Ureter (tissue), 1 donor: ENCODE measurements around the gene DISC1. TPM values are rescaled to one million over a fixed set of nuclear protein-coding genes. Genes with fewer than 3 reads are reported as not detected.
"Not testable (repeated sequence)": the region's sequence is repeated elsewhere in the genome, so short reads cannot be mapped to it uniquely, and the experiment has no call there.

Experiments used
- DNase-seq: peaks from one replicate; pipeline ENCODE4 v3.0.0-alpha.2; 2020; ENCODE audit warnings: low spot score
- total RNA-seq: library from RNA; stranded (reverse); gene quantifications from one replicate; pipeline ENCODE4 v1.2.4, GENCODE V29; 2023
- donor health status: DM: yes; HTN: yes; CAD: no.

DISC1 gene
- total RNA-seq, 1 donor from 2014 or later = 9.6 TPM

GRCh38 chr1:231887866-231888265, 261.3 kb downstream of the DISC1 start:
- no peak for DNase-seq

DNA sequence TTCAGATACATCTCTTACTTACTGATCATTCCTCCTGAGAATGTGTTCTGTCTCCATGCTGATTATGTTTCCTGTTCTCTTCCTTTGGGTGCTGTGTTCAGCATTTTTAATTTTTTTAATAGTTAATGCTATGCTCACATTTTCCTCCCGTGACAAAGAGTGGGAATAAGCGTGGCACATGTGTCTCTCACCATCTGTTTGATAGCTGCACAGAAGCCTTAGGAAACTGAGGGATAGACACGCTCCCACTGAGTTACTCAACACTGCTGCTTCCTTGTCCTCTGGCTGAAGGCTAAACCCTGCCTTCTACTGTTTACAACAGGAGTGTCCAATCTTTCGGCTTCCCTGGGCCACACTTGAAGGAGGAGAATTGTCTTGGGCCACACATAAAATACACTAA, 264.2 kb downstream of the DISC1 start:
- DNase-seq = no peak

- no peak for DNase-seq
Measured at GRCh38 chr1:231893400-231894102, 267.0 kb downstream of the DISC1 start.

DNA sequence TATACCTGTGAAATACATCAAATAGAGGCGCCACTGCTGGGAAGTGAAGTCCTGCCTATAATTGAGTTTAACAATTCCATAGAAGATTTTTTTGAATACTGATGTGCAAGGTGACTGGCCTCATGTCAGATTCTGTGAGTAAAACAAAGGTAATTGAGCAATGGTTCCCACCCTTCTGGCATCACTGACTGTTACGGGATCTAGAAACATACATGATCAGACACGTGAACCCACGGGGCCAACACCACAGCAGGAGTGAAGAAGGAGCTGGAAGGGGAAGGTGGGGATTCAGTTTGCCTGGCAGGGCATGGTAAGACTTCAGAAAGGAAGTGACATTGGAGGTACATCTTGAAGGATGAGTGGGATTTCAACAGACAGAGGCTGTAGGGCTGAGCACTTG, 270.2 kb downstream of the DISC1 start:
- no peak for DNase-seq

DNA sequence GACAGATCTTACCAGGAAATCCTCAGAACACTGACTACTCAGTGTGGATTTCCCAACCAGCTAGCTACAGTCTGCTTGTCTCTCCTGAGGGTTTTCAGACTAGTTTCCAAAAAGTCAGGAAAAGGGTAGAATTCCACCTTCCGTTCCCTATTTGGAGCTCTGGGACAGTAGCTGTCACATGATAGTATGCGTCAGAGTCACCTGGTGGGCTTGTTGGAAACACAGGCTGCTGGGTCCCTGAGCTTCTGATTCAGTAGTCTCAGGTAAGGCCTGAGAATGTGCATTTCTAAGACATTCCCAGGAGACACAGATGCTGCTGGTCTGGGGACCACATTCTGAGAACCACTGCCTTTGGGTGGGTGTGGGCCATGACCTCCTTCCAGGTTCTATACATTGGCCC, 272.5 kb downstream of the DISC1 start:
- no peak for DNase-seq

DNA sequence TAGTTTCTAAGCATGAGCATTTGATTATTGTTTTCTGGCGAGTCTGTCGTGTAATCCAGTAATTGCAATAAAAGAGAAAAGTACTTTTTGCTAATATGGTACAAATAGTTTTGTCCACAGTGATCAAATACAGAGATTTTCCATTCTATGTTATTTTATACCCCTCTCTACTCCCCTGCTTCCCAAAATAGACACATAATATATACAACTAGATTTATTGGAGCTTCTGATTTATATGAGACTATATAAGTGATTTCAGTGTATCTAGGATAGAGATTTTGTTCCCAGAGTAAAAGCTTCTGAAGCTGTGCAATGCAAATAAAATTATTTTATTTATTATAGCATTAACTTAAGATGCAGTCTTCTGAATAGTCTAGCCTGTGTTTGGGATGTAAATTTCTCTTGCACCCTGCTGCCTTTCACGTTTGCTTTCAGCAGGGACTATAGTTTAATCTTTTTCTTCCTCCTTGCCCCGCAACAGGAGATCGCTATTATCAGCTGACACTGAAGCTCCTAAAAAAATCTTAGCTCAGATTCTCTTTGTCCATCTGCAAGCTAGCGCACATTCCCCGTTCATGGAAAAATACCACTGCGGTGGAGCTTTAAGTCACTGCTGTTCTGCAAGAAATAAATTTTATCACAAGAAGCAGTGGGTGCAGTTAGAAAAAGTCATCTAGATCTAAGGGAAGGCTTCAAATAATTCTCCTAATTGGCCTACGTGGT, 273.3 kb downstream of the DISC1 start:
- no peak for DNase-seq

- no peak for DNase-seq
Measured at GRCh38 chr1:231903586-231904081, 277.0 kb downstream of the DISC1 start.

GRCh38 chr1:231907310-231907709, 280.7 kb downstream of the DISC1 start:
- not testable (repeated sequence) for DNase-seq

DNA sequence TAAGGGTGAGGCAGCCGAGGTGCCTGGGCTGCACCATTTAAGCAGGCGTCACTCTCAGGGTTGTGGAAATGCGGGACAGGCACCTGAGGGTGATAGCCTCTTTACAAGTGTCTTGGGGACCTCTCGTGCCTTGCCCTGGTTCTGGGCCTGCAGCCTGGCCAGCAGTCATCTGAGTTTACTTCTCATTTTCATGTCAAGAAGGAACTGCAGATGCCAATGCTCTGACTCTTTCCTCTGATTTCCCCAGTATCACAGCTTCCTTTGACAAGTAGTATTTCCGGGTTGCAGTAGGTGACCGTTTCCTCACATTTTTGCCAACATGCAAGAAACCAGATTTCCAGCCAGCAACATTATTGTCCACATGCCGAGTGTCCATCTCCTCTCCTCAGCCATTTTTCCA, 286.9 kb downstream of the DISC1 start:
- DNase-seq = no peak

DNA sequence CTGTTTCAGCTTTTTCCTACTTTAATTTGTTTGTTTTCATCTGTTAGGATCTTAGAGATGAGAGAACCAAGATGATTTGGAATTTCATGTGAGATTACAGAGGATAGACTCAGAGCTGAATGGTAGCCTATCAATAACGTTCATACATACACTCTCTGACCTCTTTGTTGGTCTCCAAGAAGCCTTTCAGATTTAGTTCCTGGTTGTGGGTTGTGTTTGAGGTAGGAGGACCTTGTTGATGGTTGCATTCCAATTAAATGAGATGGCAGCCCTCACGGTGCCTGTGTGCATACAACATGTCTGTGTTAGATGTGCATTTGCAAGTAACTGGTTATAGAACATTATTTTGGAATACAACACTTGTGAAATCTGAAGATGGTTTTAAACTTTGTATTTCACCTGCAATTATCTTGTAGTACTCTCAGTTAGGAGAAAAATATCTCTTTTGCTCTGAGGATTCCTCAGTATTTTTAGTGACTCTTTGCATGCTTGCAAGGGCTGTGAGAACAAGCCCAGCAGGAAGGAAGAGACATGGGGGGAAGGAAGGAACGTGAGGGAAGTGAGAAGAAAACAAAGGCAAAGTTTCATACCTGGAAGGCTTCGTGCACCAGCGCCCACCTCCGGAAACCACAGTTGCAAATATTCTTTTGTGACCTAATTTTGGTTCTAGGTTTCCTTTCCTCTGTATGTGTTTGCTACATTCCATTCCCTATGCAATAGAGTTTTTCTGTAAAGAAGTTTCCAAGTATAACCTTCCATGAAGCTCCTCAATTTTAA, 291.8 kb downstream of the DISC1 start:
- DNase-seq = no peak

- no peak for DNase-seq
Measured at GRCh38 chr1:231919239-231919885, 292.8 kb downstream of the DISC1 start.

DNA sequence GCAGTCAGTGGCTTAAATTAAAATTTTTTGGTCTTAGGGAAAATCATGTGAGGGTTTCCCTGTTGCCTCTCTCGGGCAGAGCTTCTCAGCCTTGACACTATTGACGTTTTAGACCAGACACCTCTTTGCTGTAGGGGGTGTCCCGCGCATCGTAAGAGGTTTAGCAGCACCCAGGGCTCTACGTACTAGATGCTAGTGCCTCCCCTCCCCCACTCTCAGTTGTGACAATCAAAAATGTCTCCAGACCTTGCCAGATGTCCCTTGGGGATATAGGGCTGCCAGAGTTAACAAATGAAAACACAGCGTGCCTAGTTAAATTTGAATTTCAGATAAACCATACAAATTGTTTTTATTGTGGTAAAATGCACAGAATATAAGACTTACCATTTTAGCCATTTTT, 293.3 kb downstream of the DISC1 start:
- DNase-seq = no peak

- no peak for DNase-seq
Measured at GRCh38 chr1:231921646-231922345, 295.2 kb downstream of the DISC1 start.

DNA sequence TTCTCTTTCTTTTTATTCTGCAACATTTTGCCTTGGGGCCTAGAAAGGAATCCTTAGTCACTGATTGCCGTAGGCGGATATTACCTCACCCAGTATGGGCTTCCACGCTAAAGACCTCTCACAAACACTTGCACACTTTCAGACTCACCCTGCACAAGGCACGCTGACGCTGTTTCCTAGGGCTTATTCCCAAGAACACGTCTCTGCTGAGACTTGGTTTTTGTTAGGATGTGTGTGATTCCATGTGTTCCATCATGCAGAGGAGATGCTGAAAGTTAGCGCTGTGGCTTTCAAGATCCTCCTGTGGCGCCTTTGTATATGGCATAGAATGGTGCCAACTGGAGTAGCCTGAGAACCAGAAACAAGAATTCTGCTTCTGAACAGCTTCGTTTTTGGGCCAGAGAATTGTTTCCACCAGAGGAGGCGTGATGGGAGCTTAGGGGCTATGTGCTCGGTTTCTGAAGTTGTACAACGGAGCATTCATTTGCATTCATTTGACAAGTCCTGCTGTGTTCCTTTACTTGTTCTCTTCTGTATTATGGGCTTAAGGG, 297.0 kb downstream of the DISC1 start:
- DNase-seq = no peak

DNA sequence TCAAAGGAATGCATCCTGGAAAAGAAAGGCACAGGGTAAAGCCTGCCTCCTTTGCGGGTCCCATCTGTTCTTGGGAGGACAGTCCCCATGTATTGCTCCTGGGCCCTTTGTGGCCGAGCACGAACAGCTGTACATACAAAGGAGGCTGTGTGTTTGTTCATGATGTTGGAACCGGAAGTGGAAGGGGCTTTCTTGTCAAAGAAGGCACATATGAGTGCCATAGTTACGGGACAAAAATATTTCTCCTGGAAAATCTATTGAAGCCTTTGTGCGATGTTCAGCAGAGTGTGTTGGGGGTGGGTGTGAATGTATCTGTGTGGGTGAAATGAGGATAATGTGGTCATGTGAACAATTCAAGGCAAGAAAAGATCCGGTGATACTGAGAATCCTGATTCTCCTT, 297.6 kb downstream of the DISC1 start:
- DNase-seq = no peak

DNA sequence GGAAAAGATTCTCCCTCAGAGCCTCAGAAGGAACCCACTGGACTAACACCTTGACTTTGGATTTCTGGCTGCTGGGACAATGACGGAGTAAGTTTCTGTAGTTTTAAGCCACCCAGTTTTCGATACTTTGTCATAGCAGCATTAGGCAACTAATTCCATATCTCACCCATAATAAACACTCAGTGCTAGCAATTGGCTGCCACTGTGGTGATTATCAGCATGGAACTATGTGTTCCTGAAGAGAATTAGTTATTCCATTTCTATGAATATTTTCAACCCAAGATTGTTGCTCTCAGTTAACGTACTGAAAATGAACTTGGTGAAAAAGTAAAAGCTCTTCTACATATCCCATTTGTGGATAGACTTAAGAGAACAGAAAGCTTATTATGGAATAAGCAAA, 299.3 kb downstream of the DISC1 start:
- DNase-seq = no peak

GRCh38 chr1:231926340-231926739, 299.8 kb downstream of the DISC1 start:
- no peak for DNase-seq

DNA sequence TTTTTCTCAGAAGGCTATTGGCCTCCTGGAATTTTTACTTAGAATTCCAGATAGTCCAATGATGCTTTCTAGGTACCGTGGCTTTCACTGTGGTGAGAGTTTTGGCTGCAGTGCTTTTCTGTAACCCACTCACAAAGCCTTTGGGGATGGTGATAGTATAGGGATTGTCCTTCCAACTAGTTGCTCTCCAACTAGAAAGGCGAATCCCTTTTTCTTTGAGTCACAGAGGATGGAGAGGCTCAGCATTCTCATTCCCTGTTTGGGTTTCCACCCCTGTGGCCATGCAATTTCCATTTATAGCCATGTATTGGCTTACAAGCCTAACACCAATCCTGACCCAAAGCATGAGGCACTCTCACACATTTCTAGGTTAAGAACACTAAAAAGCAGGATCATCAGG, 300.3 kb downstream of the DISC1 start:
- DNase-seq = no peak

- no peak for DNase-seq
Measured at GRCh38 chr1:231927431-231927830, 300.8 kb downstream of the DISC1 start.

DNA sequence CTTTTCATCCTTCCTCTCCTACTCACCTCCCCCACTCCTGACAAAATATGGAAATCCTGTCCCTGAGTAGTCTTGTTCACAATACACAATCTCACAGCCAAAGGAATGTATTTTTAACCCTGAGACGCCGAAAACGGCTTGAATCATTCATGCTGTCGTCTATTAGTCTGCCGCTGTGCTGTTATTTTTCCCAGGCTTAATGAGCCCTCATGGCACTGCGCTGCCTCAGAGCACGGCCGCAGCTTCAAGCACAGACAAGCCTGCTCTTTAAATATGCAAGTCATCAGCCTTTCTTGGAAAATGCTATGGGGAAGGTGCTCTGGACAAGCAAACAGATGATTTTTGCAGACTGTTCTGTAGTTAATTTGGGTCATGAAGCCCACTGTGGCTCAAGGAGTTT, 302.7 kb downstream of the DISC1 start:
- DNase-seq = no peak
